ENCODE results near the gene MACROH2A2.
"Not testable (repeated sequence)": the region's sequence is repeated elsewhere in the genome, so short reads cannot be mapped to it uniquely, and the experiment has no call there.

Gene MACROH2A2

DNA sequence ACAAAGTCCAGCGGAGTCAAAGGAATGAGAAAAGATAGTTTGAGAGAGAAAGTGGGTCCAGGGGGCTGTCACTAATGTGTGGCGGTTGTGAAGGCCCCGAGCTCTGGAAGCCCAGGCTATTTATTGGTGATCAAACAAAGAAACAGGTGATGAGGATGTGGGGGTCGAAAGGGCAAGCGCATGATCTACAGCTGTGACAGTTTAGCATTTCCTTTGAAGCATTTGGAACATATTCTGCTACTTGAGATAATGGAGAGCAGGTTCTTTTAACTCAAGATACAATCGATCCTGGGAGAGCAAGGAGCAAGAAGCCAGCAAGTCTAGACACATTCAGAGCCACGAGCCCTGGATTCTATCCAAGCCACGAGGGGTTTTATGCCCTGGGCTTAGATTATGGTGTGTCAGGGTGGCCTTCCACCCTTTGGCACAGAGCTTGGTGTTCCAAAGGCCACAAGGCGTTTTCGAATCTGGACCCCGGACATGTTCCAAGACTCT, 48.5 kb downstream of the MACROH2A2 start:
- not testable (repeated sequence) for DNase-seq (ENCODE audit: low spot score)

DNA sequence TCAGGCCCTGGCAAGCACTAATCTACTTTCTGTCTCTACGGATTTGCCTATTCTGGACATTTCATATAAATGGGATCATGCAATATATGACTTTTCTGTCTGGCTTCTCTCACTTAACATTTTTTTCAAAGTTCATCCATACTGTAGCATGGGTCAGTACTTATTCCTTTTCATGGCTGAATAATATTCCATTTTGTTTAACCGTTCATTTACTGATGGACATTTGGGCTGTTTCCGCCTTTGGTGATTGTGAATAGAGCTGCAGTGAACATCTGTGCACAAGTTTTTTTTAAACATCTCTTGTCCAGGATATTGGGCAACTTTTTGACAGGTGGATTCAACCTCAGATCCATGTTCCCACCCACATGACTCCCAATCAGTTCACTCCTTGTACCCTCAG, 49.0 kb downstream of the MACROH2A2 start:
- no peak for DNase-seq (ENCODE audit: low spot score)

- no peak for DNase-seq (ENCODE audit: low spot score)
These were observed 54.5 kb downstream of the MACROH2A2 start for GRCh38 chr10:70106958-70107791.

DNA sequence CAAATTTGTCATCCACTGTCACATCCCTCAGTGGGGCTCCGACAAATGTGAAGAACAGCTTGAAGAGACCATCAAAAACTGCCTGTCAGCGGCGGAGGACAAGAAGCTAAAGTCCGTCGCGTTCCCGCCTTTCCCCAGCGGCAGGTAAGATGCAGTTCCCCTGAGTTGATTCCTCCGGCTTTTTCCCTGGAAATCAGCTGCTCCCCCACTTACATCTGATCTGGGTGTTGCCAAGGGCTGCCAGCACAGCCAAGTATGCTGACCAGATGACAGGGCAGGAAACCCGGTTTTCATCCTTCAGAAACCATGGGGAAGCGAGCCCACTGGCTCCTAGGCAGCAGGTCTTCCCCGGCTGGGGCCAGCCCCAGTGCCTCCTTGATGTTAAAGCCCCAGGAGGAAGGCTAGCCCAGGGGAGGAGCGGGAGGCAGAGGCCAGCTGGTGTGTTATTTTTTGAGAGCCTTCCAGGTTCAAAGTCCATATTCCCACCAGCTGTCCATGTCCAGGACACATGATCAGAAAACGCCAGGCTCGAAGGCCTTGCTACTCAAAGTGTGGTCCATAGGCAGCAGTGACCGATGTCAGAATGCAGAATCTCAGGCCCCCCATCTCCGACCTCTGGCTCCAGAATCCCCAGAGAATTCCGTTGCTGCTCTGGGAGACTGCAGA, 56.6 kb downstream of the MACROH2A2 start:
- DNase-seq (ENCODE audit: low spot score), result no peak

DNA sequence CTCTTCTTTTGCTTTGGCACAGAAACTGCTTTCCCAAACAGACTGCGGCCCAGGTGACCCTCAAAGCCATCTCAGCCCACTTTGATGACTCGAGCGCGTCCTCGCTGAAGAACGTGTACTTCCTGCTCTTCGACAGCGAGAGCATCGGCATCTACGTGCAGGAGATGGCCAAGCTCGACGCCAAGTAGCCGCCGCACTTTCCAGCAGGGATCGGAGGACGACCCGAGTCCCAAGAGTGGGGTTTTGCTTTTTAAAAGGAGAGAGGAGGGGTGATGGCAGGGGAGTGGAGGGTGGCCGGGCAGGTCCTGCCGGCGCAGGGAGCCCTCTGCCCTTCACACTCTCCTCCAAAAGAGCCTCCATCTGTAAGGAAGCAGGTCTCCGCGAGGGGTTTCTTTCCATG, 58.9 kb downstream of the MACROH2A2 start:
- no peak for DNase-seq (ENCODE audit: low spot score)

DNA sequence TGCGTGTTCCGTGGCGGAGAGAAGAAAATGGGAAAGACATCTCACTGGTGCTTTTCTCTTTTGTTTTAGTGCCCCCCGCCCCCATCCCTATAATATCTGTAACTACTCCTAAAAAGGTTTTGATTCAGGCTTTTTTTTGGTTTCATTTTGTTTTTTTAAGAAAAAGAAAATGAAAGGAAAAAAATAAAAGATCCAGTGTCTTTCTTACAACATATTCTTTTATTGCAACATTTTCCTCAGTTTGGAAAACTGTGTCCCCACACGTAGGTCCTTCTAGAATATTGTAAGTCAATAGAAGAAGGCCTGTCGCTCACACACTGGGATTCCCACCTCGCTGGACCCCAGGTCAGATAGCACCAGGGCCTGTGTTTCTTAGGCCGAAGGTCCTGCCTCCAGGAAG, 59.4 kb downstream of the MACROH2A2 start:
- no peak for DNase-seq (ENCODE audit: low spot score)

DNA sequence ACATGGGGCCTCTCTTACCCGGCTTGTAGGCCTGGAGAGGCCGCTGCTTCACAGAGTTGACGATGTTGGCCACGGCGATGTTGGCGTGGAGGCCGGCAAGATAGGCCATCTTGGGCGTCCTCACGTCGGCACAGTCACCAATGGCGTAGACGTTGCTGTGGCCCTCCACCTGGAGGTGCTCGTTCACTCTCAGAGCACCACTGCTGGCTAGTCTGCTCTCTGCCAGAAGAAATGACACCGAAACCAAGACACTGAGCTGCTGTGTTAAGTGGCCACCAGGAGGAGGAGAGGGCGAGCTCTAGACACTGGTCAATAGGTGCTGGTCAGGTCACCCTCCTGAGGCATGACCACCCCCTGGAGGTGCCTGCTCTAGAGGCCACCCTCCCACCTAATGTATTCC, 62.3 kb downstream of the MACROH2A2 start:
- DNase-seq (ENCODE audit: low spot score), result no peak

DNA sequence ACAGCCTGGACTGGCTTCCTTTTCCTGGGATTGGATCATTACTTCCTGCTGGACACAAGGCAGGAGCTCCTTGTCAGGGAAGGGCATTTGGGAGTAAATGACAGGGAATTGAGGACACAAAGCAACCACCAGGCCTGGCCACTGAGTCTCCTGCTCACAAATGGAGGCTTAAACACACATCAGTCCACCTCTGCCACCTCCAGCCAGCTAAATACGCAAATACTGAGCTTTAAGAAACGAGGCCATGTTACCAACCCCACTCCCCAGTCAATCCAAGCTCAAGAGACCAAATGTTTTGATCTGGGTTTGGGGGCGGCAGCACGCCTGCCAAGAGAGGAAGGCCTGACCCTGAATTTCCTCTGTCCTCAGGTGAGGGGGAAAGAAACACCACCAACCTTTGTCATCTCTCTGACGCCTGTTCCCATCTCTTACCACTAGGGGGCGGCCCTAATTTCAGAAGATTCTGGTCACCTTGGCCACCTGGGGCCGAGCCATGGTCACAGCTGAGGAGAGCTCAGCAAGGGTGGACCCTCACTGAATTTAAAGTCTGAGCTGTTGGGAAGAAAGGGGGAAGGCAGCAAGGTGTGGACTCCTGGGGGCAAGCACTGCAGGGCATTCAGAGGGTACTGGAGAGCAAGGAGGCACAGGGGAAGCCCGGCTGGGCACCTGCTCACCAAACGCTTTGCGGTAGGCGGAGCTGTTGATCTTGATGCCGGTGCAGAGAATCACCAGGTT, 63.5 kb downstream of the MACROH2A2 start:
- DNase-seq (ENCODE audit: low spot score), result peak; percentile 21

DNA sequence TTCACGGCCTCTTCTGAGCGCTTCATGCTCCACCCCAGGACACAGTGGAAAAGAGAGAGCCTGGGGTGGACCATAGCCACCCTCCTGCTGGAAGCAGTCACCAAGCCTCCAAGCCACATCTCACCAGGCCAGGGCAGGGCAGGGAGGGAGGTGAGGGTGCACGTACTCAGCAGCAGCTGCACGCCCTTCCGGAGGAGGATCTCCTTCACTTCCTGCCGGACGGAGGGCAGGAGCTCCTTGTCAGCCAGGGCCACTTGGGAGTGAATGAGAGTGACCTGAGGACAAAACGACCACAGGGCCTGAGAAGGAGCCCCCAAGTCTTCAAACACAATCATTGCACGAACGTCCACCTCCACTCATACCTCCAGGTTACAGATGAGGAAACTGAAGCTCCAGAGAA, 65.0 kb downstream of the MACROH2A2 start:
- DNase-seq (ENCODE audit: low spot score), result no peak

GRCh38 chr10:70118196-70118595, 65.5 kb downstream of the MACROH2A2 start:
- DNase-seq (ENCODE audit: low spot score), result no peak

DNA sequence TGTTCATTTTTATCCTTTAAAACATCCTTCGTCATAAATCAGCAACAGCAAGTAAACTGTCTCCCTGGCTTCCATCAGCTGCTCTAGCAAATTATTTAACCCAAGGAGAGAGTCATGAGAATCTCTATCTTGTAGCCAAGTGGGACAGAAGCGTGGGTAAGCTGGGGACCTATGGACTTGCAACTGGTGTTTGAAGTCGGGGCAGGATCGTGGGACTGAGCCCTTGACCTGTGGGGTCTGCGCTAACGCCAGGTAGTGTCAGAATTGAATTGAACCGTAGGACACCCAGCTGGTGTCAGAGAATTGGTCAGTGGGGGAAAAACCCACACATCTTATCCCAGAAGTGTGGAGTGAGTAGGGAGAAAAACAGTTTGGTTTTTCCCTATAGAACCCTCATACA, 66.6 kb downstream of the MACROH2A2 start:
- no peak for DNase-seq (ENCODE audit: low spot score)

- no peak for DNase-seq (ENCODE audit: low spot score)
These were observed 67.0 kb downstream of the MACROH2A2 start for GRCh38 chr10:70119623-70120022.

DNA sequence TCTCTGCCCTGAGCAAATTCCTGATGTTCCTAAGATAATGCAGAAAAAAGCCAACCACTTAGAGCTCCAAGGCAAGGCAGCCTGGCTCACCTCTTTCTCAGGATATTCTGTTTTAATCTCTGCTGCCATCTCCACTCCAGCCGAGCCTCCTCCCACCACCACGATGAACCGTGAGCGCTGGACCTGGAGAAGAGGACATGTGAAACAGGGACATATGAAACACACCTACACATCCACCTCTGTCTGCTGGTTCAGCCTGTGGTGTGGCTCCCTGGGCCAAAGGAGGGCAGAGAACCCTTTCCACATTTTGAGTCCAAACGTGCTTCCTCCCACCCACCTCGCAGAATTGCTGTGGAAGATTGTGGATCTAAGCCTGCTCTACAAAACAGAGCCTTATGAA, 67.8 kb downstream of the MACROH2A2 start:
- DNase-seq (ENCODE audit: low spot score), result no peak

- DNase-seq (ENCODE audit: low spot score), result no peak
These were observed 68.8 kb downstream of the MACROH2A2 start for GRCh38 chr10:70121281-70121949.

DNA sequence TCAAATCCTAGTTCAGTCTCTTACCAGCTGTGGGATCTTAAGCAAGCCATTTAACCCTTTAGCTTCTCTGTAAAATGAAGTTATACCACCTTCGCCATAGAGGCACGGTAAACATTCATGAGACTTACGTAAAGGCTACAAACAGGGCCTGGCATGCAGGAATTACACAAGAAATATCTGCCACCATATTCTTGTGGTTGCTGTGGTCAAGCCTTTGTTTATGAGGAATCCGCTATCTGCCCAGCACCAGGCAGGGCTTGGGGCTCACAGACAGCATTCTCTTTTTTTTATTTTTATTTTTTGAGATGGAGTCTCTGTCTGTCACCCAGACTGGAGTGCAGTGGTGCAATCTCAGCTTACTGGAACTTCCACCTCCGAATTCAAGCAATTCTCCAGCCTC, 70.1 kb downstream of the MACROH2A2 start:
- DNase-seq (ENCODE audit: low spot score), result no peak

DNA sequence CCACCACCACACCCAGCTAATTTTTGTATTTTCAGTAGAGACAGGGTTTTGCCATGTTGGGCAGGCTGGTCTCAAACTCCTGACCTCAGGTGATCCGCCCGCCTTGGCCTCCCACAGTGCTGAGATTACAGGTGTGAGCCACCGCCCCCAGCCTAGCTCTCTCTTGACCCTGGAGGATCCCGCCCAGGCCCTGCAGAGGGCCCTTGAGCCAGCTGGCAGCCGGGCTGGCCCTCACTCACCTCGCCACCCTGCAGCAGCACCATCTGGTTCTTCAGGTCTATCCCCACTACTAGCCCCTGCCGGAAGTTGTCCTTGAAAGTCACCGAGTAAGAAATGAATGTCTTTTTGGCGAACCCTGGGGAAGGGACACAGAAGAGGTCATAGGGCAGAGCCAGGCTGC, 70.5 kb downstream of the MACROH2A2 start:
- not testable (repeated sequence) for DNase-seq (ENCODE audit: low spot score)

DNA sequence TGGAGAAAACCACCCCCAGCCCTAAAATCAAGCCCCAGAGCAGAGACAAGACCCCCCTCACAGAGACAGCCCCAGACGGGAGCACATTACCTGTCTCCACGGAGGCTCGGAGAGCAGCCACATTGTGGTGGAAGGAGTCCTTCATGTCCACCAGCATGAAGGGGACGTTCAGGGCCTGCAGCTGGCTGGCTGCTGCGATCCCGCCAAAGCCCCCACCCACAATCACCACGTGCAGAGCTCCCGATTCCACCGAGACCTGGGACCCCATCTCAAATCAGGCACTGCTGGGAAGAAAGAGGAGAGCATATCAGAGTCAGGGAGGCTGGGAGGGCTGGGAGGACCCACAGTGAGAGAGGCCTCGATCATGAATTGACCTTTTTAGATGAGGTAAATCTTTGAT, 71.2 kb downstream of the MACROH2A2 start:
- DNase-seq (ENCODE audit: low spot score), result no peak

GRCh38 chr10:70124415-70124814, 71.8 kb downstream of the MACROH2A2 start:
- no peak for DNase-seq (ENCODE audit: low spot score)

DNA sequence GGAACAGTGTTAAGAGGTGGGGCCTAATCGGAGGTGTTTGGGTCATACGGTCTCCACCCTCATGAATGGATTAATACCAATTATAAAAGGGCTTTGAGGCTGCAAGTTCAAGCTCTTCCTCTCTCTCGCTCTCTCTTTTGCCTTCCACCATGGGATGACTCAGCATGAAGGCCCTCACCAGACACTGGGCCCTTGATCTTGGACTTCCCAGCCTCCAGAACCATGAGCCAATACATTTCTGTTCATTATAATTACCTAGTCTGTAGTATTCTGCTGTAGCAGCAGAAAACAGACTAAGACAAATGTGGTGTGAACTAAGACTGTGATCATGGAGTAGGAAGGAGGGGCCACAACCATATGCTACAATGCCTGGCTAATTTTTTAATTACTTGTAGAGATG, 72.3 kb downstream of the MACROH2A2 start:
- no peak for DNase-seq (ENCODE audit: low spot score)

DNA sequence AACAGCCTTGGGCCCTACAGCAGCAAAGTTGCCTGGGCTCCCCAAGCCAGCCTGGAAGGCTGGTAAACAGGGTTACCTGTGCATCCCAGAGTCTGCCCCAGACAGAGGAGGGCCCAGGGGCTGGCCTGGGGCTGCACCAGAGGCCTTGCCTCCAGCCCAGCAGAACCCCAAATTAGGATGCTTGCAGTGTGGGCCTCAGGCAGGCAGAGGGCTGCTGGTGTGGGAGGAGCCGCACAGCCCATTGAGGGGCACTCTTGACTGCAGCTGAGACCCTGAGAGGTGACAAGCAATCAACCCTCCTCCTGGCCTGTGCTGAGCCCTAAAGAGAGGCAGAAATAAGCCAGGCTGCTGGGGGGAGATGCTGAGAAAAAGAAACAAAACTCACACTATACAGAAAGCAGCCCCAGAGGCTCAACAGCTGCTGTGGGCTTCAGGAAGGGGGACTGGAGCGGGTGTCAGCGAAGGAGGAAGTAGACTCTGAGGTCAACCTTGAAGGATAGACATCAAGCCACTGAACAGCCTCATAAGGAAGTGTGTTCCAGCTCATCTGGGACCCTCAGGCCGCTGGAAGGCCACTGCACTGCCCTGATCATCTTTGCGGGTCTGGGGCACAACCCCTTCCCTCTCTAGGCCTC, 73.4 kb downstream of the MACROH2A2 start:
- no peak for DNase-seq (ENCODE audit: low spot score)

DNA sequence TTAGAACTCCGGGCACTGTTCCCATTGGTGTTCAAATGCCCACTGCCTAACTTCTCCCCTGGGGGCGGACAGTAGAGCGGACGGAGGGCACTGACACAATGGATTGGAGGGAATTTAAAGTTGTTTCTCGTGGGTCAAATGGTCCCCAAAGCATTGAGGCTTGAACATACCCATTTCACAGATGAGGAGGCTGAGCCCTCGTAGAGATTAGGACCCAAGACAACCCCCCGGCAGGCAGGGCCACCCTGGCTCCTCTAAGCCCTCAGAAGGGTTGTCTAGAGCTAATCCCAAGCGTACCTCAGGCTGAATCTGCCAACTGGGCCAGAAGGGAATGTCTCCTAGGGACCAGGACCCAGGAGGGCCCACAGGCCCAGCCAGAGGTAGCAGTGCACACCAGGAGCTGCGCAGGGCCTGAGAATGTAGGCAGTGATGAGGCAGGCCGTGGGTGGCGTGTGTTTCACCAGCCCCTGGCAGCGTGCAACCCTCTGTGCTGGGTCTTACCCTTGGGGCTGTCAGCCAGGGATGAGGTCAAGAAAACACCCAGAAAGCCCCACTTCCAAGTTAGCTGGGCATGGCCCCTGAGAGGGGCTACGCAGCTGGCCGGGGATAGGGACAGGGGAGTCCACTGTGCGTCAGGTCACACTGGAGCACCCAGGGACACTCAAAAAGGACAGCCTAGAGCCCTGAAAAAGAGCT, 74.2 kb downstream of the MACROH2A2 start:
- DNase-seq (ENCODE audit: low spot score), result no peak

Measured in RKO (cell line).